ENCODE measurements around the gene TMEM132D.

TMEM132D gene

GRCh38 chr12:129097451-129097850, 806.4 kb downstream of the TMEM132D start:
- DNase-seq (ENCODE audit: low spot score) = no peak

DNA sequence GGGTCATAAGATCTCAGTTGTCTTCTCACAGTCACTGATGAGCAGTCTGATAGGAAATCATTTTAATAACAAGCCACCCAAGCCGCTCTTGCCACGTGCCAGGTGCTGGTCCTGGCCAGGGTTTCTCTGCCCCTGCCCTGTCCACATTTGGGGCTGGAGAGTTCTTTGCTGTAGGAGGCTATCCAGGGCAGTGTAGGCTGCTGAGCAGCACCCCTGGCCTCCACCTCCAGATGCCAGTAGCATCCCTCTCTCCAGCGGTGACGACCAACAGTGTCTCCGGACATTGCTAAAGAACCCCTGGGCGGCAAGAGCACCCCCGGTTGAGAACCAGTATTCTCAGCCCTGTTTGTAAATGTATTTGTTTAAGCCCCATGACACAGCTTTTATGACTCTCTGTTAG, 806.9 kb downstream of the TMEM132D start:
- no peak for DNase-seq (ENCODE audit: low spot score)

GRCh38 chr12:129096184-129096583, 807.6 kb downstream of the TMEM132D start:
- DNase-seq (ENCODE audit: low spot score) = no peak

- no peak for DNase-seq (ENCODE audit: low spot score)
These were observed 814.2 kb downstream of the TMEM132D start for GRCh38 chr12:129089576-129089975.

DNA sequence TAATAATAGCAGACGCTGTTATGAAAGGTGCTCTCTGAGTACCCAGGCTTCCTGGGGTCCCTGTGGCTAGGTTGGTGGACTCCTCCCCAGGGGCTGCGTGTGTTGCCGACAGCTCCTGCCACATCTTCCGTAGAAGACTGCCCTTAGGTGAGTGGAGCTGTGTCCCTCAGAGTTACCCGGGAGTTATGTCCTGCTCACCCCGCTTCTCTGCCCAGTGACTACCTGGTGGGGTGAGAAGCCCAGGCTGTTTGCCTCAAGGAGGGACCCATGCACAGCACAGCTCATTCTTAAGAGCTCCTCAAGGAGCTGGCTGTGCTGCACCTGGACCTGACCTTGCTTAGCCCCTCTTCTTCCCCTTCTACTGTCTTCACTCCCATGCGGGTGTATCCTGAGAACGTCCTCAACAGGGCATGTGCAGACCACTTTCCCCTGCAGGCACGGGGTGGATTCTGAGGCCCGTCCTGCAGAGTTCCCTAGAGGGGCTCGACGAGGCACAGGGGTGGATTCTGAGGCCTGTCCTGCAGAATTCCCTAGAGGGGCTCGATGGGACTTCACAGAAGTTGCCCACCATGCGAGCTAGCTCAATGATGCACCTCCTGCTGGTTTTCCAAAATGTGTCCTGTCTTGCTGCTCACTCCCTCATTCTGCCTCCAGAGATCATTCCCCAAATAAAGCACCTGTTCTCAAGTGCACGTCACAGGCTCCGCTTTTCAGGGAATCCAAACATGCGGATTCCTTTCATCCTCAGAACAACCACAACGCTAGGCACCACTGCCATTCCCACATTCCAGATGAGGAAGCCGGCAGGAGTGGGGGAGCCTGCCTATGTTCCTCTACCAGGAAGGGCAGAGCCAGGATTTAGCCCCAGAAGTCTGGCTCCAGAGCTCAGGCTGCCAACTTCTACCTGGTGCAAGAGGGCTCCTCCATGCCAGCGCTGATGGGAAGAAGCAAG, 818.7 kb downstream of the TMEM132D start:
- no peak for DNase-seq (ENCODE audit: low spot score)

- DNase-seq (ENCODE audit: low spot score) = no peak
These were observed 820.5 kb downstream of the TMEM132D start for GRCh38 chr12:129083121-129083840.

DNA sequence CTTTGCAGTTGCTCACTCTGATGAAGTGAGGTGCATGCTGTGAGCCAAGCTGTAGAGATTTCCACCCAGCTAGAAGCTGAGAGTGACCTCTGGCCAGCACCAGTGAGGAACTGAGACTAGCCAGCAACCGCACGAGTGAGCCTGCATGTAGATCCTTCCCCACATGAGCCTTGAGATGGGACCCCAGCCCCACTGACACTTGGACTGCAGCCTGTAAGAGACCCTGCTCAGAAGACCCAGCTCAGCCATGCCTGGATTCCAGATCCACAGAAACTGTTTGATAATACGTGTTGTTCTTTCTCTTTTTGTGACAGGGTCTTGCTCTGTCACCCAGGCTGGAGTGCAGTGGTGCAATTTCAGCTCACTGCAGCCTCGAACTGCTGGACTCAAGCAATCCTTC, 821.4 kb downstream of the TMEM132D start:
- DNase-seq (ENCODE audit: low spot score) = no peak

DNA sequence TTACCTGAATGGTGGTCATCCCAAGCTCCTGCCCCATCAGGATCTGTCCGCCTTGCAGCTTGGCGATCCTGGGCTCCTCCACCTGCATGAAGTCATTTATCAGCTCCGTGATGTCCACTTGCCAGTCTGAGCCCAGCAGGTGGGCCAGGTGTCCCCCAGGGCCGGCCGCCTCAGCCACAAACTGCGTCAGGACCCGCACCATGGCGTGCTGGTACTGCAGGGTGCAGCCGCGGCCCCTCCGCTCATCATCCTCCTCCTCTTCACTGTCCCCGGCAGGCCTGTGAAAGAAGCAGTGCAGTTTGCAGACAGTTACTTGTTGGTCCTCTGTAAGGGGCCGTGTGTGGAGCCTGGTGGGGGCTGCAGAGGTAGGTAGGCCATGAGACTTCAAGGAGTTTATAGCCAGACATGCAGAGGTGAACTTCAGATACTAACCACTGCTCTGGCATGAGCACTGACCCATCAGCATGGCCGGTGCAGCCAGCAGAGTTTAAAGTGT, 822.0 kb downstream of the TMEM132D start:
- DNase-seq (ENCODE audit: low spot score) = no peak

DNA sequence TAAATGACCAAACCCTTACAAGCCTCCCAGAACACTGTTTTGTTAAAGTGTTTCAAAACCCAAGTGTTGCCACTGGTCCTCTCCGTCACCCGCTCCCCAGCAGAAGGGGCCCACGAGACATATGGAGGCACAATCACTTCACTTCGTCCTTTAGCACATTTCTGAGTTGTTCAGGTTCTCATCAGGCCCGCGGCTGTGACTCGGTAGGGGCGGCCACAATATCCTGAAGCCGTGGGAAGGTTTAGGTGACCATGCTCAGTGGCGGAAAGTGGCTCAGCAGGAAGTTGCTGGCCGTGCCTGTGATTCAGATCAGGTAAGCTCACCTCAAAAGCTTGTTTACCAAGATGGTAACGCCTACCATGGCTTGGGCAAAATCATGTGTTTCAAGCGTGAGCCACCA, 823.0 kb downstream of the TMEM132D start:
- no peak for DNase-seq (ENCODE audit: low spot score)

GRCh38 chr12:129080391-129080790, 823.4 kb downstream of the TMEM132D start:
- no peak for DNase-seq (ENCODE audit: low spot score)

DNA sequence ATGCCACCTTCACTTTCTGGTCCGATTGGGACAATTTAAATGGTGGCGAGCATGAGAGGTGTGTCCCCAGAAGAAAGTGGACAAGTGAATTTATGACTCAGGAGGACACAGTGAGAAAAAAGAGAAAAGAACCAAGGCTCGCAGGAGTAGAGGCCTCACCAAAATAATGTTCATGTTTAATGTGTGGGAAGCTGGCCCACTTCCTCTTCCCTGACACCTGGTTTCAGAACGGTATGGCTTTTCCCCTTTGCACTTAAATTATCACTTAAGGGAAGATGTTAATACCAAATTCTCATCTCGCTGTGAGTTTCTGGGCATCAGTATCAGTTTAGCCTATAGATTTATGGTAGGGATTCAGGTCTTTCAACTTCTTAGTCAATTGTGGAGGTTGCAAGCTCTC, 824.1 kb downstream of the TMEM132D start:
- no peak for DNase-seq (ENCODE audit: low spot score)

DNA sequence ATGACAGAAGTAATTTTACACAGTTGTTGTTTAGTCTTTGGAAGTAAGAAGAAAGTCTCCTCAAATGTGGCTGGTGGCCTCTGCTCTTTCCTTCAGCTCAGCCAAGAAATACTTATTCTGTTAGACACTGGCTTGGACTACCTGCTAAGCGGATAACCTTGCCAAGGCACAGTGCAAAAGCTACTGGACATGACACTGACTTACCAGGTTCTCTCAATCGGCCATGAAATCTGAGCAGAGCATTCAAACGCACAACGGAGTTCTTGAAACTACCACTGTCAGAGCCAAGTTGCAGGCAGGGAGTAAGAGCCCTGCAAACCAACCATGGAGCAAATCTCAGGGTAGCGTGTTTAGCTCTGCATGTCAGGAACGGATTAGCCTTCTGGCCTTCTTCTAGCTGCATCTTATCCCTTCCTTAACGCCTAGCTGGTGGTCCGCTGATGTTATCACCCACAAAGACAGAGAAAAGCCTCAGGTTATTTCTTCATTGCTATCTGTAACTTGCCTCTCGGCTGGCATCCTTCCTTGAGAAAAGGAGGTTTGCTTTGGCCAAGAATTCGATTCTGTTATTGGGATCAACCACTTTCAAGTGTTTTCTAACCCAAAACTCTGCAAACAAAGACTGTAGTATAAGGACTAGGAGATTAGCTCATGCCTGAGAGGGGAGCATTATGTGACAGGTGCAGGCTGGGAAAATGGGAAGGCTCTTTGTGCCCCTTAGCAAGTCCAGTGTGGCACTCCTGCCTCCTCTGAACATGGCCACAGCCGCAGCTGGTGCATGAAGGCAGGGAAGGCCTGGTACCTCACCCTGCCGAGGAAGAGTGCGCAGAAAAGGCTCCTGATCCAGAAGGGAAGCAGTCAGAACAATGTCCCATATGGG, 827.1 kb downstream of the TMEM132D start:
- DNase-seq (ENCODE audit: low spot score) = no peak

GRCh38 chr12:129075460-129076208, 828.2 kb downstream of the TMEM132D start:
- no peak for DNase-seq (ENCODE audit: low spot score)

DNA sequence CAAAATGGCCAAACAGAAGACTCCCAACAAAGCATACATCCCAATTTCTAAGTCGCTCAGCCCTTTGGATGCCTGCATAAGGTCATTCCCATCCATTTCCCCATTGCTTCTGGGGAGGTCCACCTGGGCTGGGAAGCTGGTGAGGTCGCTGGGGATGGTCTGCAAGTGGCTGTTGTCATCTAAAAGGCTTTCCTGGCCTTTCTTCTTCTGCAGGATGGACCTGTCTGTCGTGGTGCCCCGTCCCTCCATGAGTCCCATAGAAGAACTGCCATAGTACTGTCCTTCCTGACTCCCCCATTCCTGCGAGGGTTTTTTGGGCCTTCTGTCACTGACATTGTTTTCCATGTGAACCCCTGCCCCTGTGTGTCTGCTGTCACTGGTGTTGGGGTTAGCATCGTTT, 829.4 kb downstream of the TMEM132D start:
- no peak for DNase-seq (ENCODE audit: low spot score)

- no peak for DNase-seq (ENCODE audit: low spot score)
These were observed 830.5 kb downstream of the TMEM132D start for GRCh38 chr12:129073157-129073915.

DNA sequence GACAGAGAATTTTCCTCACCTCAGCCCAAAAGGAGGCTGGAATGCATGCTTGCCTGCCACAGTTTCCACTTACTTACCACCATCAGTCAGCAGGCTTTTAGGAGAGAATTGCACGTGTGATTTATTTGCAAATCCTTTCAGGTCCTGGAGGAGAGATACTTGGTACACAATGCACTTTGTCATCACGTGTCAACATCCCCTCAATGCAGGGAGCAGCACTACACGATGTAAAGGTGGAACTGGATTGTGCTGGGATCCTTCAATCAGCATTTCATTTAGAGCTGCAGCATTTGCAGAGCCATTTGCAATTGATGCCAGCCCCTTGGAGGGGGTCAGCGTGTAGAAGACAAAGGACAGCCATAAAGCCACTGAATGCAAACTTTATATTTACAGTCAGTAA, 832.5 kb downstream of the TMEM132D start:
- DNase-seq (ENCODE audit: low spot score) = no peak

GRCh38 chr12:129069886-129070285, 833.9 kb downstream of the TMEM132D start:
- no peak for DNase-seq (ENCODE audit: low spot score)

DNA sequence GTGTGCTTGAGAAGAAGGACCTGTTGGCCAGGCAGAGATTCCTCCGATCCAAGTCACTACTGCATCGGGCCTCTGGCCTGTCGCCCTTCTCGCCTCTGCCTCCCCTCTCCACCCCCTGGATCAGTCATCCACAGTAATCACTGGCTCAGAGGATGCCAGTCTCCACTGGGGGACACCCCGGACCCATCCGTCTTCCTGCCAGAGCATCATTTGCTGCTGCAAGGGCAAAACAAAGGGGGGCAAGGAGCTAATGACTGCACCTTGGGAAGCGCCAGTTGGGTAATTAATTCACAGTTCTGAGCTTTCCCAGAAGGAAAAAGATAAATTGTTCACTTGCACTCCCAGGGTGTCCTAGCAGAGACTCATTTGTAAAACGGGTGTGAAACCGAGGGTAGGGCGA, 835.1 kb downstream of the TMEM132D start:
- DNase-seq (ENCODE audit: low spot score) = no peak

- DNase-seq (ENCODE audit: low spot score) = no peak
These were observed 836.3 kb downstream of the TMEM132D start for GRCh38 chr12:129067491-129067890.

GRCh38 chr12:129064209-129064855, 839.5 kb downstream of the TMEM132D start:
- DNase-seq (ENCODE audit: low spot score) = no peak

Data from cerebellar cortex (tissue), 1 donor.